Sigmoid colon (tissue), 3 donors: ENCODE data around the gene EMID1.

ENCODE experiments used
- POLR2A ChIP-seq, 2 donors: fragments of 450-650 bp; IDR thresholded peaks; one replicate each; pipeline ENCODE4 v1.6.1; 2016; ENCODE audit warnings: antibody characterized with exemption in 2 of 2, mild to moderate bottlenecking in 2 of 2, moderate library complexity in 2 of 2
- TF ChIP-seq, protein P1 (sequence below), 4 experiments: fragments of 450-650 bp in 3 of 4; fragments of 200-600 bp in 1 of 4; IDR thresholded peaks; one replicate each; pipeline ENCODE4 v1.5.1; 2016 to 2019; ENCODE audit warnings: antibody characterized with exemption in 4 of 4, mild to moderate bottlenecking in 3 of 4, moderate library complexity in 2 of 4

GRCh38 chr22:29225422-29226090, 19.9 kb downstream of the EMID1 start:
- TF ChIP-seq, protein P1, sequence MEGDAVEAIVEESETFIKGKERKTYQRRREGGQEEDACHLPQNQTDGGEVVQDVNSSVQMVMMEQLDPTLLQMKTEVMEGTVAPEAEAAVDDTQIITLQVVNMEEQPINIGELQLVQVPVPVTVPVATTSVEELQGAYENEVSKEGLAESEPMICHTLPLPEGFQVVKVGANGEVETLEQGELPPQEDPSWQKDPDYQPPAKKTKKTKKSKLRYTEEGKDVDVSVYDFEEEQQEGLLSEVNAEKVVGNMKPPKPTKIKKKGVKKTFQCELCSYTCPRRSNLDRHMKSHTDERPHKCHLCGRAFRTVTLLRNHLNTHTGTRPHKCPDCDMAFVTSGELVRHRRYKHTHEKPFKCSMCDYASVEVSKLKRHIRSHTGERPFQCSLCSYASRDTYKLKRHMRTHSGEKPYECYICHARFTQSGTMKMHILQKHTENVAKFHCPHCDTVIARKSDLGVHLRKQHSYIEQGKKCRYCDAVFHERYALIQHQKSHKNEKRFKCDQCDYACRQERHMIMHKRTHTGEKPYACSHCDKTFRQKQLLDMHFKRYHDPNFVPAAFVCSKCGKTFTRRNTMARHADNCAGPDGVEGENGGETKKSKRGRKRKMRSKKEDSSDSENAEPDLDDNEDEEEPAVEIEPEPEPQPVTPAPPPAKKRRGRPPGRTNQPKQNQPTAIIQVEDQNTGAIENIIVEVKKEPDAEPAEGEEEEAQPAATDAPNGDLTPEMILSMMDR (IDR thresholded peaks at IDR 0.05), result no peak
- no peak for TF ChIP-seq POLR2A (IDR thresholded peaks at IDR 0.05)
